Omental fat pad (tissue), 4 donors: ENCODE data around the gene GPR68. TPM values are rescaled to one million over a fixed set of nuclear protein-coding genes. Genes with fewer than 3 reads are reported as not detected.
A peak's percentile ranks its signal among the peaks of the same experiment; 100 is the strongest.

Experiments
- ATAC-seq: fragments of 150-250 bp; one replicate; pipeline ENCODE4 v1.9.1; 2016; ENCODE audit warnings: mild to moderate bottlenecking, moderate library complexity; ENCODE audit not compliant: low FRiP score
- DNase-seq: peaks from one replicate; pipeline ENCODE4 v3.0.0-alpha.2; 2019; ENCODE audit warnings: low spot score
- total RNA-seq, 4 donors: library from RNA; depleted of rRNA; stranded (reverse); fragments of >200 nt; gene quantifications; one replicate each; pipeline ENCODE4 v1.1.0, GENCODE V29; 2016
- TF ChIP-seq, protein P1 (sequence below), 3 donors: fragments of 450-650 bp; IDR thresholded peaks; one replicate each; pipeline ENCODE4 v1.5.1; 2016 to 2017; ENCODE audit warnings: antibody characterized with exemption in 3 of 3, mild to moderate bottlenecking in 3 of 3, moderate library complexity in 2 of 3

Gene GPR68
- total RNA-seq, 4 donors from 2014 or later, result 0.19 to 0.36 (median 0.19) TPM; not detected in 1

DNA sequence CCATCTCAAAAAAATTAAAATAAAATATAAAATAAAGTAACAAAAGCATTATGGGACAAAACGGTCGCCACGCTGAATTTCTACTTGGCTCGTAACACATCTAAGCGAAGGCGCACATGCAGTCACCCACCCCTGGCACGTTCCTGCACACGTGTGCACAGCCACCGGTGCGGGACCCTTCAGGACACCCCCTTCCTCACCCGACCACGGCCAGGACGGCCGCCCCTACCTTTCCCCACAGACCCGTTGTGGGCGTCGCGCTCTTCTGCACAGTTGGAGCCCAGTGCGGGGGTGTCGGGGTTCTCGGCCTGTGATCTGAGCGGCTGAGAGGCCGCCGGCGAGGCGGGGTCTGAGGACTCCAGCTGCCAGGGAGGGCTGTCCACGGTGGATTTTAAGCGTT is 44.4 kb upstream of the GPR68 start:
- ATAC-seq (no peak), DNase-seq (no peak)
- TF ChIP-seq, protein P1, sequence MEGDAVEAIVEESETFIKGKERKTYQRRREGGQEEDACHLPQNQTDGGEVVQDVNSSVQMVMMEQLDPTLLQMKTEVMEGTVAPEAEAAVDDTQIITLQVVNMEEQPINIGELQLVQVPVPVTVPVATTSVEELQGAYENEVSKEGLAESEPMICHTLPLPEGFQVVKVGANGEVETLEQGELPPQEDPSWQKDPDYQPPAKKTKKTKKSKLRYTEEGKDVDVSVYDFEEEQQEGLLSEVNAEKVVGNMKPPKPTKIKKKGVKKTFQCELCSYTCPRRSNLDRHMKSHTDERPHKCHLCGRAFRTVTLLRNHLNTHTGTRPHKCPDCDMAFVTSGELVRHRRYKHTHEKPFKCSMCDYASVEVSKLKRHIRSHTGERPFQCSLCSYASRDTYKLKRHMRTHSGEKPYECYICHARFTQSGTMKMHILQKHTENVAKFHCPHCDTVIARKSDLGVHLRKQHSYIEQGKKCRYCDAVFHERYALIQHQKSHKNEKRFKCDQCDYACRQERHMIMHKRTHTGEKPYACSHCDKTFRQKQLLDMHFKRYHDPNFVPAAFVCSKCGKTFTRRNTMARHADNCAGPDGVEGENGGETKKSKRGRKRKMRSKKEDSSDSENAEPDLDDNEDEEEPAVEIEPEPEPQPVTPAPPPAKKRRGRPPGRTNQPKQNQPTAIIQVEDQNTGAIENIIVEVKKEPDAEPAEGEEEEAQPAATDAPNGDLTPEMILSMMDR (IDR thresholded peaks at IDR 0.05), result no peak

DNA sequence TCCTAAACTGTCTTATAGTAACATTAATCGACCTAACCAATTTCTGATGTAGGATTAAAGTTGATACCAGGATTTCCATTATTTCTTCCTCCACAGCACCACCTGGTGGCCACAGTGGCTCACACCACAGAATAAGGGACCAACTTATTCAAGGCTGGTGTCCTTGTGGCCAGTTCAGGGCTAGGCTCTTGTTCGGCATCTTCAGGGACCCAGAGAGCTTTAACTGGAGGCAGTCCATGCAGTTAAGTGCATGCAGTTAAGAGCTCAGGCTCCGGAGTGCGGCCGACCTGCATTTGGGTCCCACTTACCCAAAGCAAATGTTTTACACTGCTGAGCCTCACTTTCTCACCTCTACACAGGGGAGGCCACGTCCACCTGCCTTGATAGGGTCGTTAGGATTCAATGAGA is 42.0 kb upstream of the GPR68 start:
- TF ChIP-seq, protein P1 (IDR thresholded peaks at IDR 0.05), result peak in 2 of 3 donors; percentile 30 to 62
- ATAC-seq (peak; percentile 39), DNase-seq (peak; percentile 86)

DNA sequence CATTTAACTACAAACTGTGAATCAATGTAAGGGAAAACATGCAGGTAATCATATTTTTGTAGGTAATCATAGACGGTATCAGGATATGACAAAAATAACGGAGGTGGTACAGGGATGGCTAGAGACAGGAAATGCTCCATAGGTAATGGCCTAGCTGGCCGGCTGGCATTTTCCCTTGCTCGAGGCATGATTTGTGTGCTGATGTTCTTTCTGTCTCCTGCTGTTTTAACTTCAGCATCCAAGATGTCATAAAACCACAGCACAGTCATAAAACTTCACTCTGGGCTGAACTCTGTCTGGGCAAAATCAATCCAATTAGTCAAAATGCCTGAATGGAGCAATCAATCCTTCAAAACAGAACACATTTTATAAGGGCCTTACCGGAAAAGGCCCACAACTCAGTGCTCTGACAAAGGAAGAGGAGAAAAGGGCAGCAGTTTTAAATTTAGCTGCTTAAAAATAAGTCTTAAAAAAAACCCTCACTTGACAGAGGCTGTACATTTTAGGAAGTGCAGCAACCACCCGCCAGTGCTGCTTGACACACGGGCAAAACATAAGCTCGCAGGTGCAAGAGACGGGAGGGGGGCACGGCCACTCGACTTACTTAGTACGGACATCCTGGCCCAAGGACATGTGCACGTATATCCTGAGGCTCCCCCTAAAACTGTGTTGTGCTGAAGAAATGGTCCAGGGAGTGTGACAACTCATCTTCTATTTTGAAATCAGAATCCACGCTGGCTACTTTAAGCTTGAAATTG is 40.5 kb upstream of the GPR68 start:
- TF ChIP-seq, protein P1 (IDR thresholded peaks at IDR 0.05), result no peak
- DNase-seq (no peak), ATAC-seq (no peak)

- ATAC-seq (peak; percentile 48), DNase-seq (no peak)
- TF ChIP-seq, protein P1 (IDR thresholded peaks at IDR 0.05), result no peak
Observed at GRCh38 chr14:91284146-91284790, 39.8 kb upstream of the GPR68 start.

GRCh38 chr14:91283666-91284065 is 39.2 kb upstream of the GPR68 start:
- DNase-seq (no peak), ATAC-seq (no peak)
- TF ChIP-seq, protein P1 (IDR thresholded peaks at IDR 0.05), result no peak

DNA sequence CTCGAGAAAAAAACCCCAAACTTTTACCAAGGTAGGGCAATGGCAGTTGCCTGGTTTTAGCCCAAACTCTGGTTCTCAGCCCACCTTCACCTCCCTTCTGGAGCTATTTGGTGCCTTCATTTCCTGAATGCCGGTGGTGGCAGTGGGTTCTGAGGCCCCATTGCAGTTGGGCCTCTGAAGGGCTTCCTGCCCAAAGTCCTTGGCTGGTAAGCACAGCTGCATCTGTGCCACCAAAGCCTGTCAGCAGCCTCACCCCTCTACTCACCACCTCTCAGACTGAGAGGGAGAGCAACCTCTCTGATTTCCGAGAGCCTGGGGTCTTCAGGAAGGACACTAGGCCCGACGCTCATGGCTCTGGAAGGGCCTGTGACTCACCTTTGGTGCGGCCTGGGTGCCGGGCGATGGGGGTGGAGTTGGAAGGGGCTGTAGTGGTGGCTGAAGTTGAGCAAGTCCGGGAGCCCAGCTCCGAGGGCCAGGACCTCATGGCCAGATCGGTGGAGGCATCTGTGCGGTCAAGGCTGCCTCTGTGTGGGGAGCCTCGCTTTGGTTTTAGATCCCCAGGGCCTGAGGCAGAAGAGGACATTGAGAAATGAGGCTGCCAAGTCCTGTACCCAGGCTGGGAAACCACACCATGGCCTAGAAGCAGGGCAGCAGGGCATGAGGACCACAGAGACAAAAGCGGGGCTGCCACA is 38.6 kb upstream of the GPR68 start:
- no peak for DNase-seq
- TF ChIP-seq, protein P1 (IDR thresholded peaks at IDR 0.05), result no peak
- ATAC-seq, result peak; percentile 21
